NT2/D1 (cell line): ENCODE data around the gene CPEB3.

Experiments used
- DNase-seq: peaks from one replicate; pipeline ENCODE4 v3.0.0-alpha.2; 2011; ENCODE audit warnings: low read depth, low spot score
- H3K27me3 ChIP-seq: 2 replicates; pipeline ENCODE4 v1.6.0; 2011; ENCODE audit warnings: mild to moderate bottlenecking; ENCODE audit not compliant: insufficient read length, insufficient read depth
- H3K36me3 ChIP-seq: 2 replicates; pipeline ENCODE4 v1.6.1; 2011; ENCODE audit warnings: mild to moderate bottlenecking, low read length, mixed read lengths; ENCODE audit not compliant: insufficient read depth, insufficient read length
- H3K4me1 ChIP-seq: 2 replicates; pipeline ENCODE4 v1.5.1; 2011; ENCODE audit not compliant: insufficient read depth, insufficient read length
- H3K4me3 ChIP-seq: 2 replicates; pipeline ENCODE4 v1.5.1; 2011; ENCODE audit warnings: low read depth; ENCODE audit not compliant: insufficient read length
- H3K9ac ChIP-seq: 2 replicates; pipeline ENCODE4 v1.6.0; 2011; ENCODE audit warnings: low read depth; ENCODE audit not compliant: insufficient read length
- H3K9me3 ChIP-seq: 2 replicates; pipeline ENCODE4 v1.5.1; 2011; ENCODE audit warnings: mild to moderate bottlenecking, low read length; ENCODE audit not compliant: insufficient read depth
- SUZ12 ChIP-seq: IDR thresholded peaks from 2 replicates; pipeline ENCODE4 v1.6.1; 2011; ENCODE audit not compliant: insufficient read length, insufficient read depth; ENCODE audit errors: extremely low read depth
- YY1 ChIP-seq: IDR thresholded peaks from 2 replicates; pipeline ENCODE4 v1.6.1; 2011; ENCODE audit not compliant: insufficient read length, insufficient read depth
- ZNF274 ChIP-seq: IDR thresholded peaks from 2 replicates; pipeline ENCODE4 v1.6.1; 2011; ENCODE audit warnings: mild to moderate bottlenecking, low read depth, low read length

The CPEB3 gene

GRCh38 chr10:92108747-92109146 is 182.1 kb downstream of the CPEB3 start:
- no peak overlapping the region for H3K4me3 ChIP-seq
- H3K4me1 ChIP-seq = no peaks in the 10 kb centered on the region
- H3K9ac ChIP-seq = no peak overlapping the region
- no peaks in the 10 kb centered on the region for H3K27me3 ChIP-seq
- H3K9me3 ChIP-seq = no peaks in the 10 kb centered on the region
- DNase-seq = no peak
- TF ChIP-seq ZNF274 = no peak
- TF ChIP-seq SUZ12 = no peak
- TF ChIP-seq YY1 = no peak
- H3K36me3 ChIP-seq = no peaks in the 10 kb centered on the region

- Histone ChIP-seq H3K27me3 (no peaks in the 10 kb centered on the region), H3K4me3 (no peak overlapping the region), H3K9me3 (no peaks in the 10 kb centered on the region), H3K4me1 (no peaks in the 10 kb centered on the region), H3K9ac (no peak overlapping the region), H3K36me3 (no peaks in the 10 kb centered on the region)
- TF ChIP-seq ZNF274 = no peak
- no peak for TF ChIP-seq SUZ12
- TF ChIP-seq YY1 = no peak
- DNase-seq = no peak
These were observed 182.8 kb downstream of the CPEB3 start for GRCh38 chr10:92108120-92108519.

- Histone ChIP-seq H3K4me3 (no peak overlapping the region), H3K9me3 (no peaks in the 10 kb centered on the region), H3K27me3 (no peaks in the 10 kb centered on the region), H3K36me3 (no peaks in the 10 kb centered on the region), H3K4me1 (no peaks in the 10 kb centered on the region), H3K9ac (no peak overlapping the region)
- TF ChIP-seq ZNF274 (no peak), SUZ12 (no peak), YY1 (no peak)
- DNase-seq = no peak
These were observed 187.3 kb downstream of the CPEB3 start for GRCh38 chr10:92103376-92104090.

DNA sequence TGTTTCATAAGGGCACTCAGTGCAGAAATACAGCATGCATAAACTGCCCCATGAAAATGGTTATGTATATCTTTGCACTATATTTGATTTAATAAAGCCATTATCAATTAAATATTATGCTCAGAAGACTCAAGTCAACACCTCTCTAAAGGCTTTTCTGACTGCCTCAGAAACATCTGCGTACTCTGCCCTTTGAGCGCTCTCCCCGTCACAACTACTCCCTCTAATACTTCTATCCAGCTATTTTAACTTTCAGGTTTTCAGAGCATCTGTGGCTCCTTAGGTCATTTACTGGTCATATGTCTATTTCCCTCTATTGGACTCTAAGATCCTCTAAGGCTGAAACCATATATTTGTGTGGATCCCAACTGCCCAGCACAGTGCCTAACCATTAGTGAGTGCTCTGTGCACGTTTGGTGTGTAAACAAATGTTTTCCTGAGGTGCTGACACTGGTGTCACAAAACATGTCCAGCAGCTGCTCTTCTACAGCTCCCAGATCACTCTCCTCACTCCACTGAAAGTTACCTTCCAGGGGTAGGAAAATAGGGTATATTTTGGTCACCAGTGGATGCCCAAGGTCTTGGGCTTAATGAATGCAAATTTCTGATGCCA is 188.2 kb downstream of the CPEB3 start:
- H3K4me1 ChIP-seq = no peaks in the 10 kb centered on the region
- H3K9ac ChIP-seq = no peak overlapping the region
- H3K36me3 ChIP-seq = no peaks in the 10 kb centered on the region
- H3K9me3 ChIP-seq = no peaks in the 10 kb centered on the region
- no peak for TF ChIP-seq YY1
- TF ChIP-seq SUZ12 = no peak
- no peak for TF ChIP-seq ZNF274
- no peak overlapping the region for H3K4me3 ChIP-seq
- no peaks in the 10 kb centered on the region for H3K27me3 ChIP-seq
- DNase-seq = no peak

DNA sequence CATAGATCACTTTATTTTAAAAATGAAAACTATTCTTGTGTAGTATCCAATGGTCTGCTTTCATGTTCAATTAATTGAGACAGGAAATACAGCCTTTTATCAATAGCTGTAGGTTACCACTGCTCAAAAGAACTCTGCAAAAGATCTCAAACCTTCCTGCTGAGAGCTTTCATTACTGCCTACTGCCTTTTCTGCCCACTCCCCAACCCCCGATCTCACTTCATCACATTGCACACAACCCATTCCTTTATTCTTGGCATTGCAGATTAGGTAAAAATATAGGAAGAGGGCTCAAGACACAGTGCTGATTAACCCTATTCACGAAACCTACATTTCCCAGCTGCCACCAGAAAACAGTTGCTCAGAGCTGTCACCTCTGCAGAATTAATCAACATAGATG is 195.9 kb downstream of the CPEB3 start:
- DNase-seq = no peak
- Histone ChIP-seq H3K36me3 (no peaks in the 10 kb centered on the region), H3K4me1 (no peaks in the 10 kb centered on the region)

DNA sequence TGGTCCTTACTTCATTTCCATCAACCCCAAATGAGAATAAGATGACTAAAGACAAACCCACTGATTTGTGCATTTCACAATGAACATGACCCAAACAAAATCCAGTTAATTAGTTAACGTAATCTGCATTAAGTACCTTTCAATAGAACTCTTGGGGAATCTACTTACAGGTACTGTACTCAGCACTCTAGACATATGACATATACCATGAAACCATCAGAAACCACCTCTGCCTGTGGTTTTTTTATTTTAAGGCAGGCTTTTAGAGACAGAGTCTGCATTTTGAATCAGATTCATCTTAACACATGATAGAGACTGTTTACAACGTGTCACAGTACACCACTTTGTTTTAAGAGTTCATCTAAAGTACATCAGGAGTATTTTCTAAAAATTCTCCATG is 198.9 kb downstream of the CPEB3 start:
- H3K36me3 ChIP-seq = no peaks in the 10 kb centered on the region
- DNase-seq = no peak
- no peaks in the 10 kb centered on the region for H3K4me1 ChIP-seq
- TF ChIP-seq ZNF274 = no peak
- TF ChIP-seq YY1 = no peak
- no peak for TF ChIP-seq SUZ12
- no peaks in the 10 kb centered on the region for H3K9me3 ChIP-seq
- no peak overlapping the region for H3K4me3 ChIP-seq
- no peak overlapping the region for H3K9ac ChIP-seq
- H3K27me3 ChIP-seq = no peaks in the 10 kb centered on the region

More for the DNA sequence above, 195.9 kb downstream of the CPEB3 start:
- Histone ChIP-seq H3K27me3 (no peaks in the 10 kb centered on the region), H3K9me3 (no peaks in the 10 kb centered on the region), H3K4me3 (no peak overlapping the region), H3K9ac (no peak overlapping the region)
- TF ChIP-seq SUZ12 (no peak), ZNF274 (no peak), YY1 (no peak)

DNA sequence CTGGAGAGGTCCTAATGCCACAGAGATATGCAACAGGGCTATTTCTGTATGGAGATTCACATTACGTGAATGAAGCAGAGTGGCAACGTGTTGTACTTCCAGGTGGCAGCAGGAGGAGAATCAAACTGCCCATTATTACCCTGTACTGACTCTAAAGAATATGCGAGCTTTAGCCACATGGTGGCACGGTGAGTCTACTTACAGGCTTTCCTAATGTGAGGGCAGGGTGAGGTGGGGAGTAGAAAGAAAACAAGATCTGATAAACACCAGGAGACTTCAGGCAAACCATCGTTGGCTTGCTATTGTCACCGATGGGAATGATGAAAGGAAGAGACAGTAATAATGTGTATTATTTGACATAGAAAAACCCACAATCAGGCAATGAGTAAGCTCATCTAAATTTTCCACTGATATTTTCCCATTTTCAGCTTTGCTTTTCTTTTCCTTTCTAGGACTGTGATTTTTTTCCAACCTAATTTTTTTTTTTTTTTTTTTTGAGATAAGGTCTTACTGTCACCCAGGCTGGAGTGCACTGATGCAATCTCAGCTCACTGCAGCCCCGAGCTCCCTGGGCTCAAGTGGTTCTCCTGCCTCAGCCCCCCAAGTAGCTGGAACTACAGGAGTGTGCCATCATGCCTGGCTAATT is 203.0 kb downstream of the CPEB3 start:
- TF ChIP-seq ZNF274 (no peak), SUZ12 (no peak), YY1 (no peak)
- Histone ChIP-seq H3K36me3 (no peaks in the 10 kb centered on the region), H3K4me1 (no peaks in the 10 kb centered on the region)

More for the DNA sequence above, 203.0 kb downstream of the CPEB3 start:
- H3K9ac ChIP-seq = no peak overlapping the region
- peak; percentile 72 for DNase-seq
- no peaks in the 10 kb centered on the region for H3K9me3 ChIP-seq
- H3K27me3 ChIP-seq = no peaks in the 10 kb centered on the region
- H3K4me3 ChIP-seq = no peak overlapping the region
